ENCODE results near the gene CFD. TPM values are rescaled to one million over a fixed set of nuclear protein-coding genes. Genes with fewer than 3 reads are reported as not detected.
A peak's percentile ranks its signal among the peaks of the same experiment; 100 is the strongest.

Gene CFD
- total RNA-seq, 2 donors from 2014 or later, result 0.38 to 1.1 TPM

GRCh38 chr19:850221-850978 lies 9.1 kb upstream of the CFD start:
- WGBS, 2 experiments (ENCODE audit: insufficient coverage in 1 of 2, insufficient read length in 1 of 2), result 70 to 77% methylated on average over 5 to 28 of the region's 28 CpGs
- H3K27me3 ChIP-seq (ENCODE audit: control insufficient read depth, insufficient read depth, low read length, poor library complexity, severe bottlenecking), result no peaks in the 10 kb centered on the region
- Mint-ChIP-seq H3K4me3 (no peak overlapping the region), H3K27me3 (ENCODE audit: insufficient read depth) (peaks cover 12% of the 10 kb centered on the region), H3K4me1 (no peaks in the 10 kb centered on the region), H3K36me3 (ENCODE audit: low read depth) (no peaks in the 10 kb centered on the region), H3K9me3 (no peaks in the 10 kb centered on the region), H3K27ac (no peak overlapping the region)
- H3K36me3 ChIP-seq (ENCODE audit: control insufficient read depth, insufficient read depth, low read length), result no peaks in the 10 kb centered on the region
- no peaks in the 10 kb centered on the region for H3K9me3 ChIP-seq (ENCODE audit: control insufficient read depth, low read length)
- H3K4me1 ChIP-seq (ENCODE audit: control insufficient read depth, insufficient read depth, low read length), result no peaks in the 10 kb centered on the region
- no peak overlapping the region for H3K4me3 ChIP-seq (ENCODE audit: low read length)
- TF ChIP-seq CTCF (conservative IDR thresholded peaks at IDR 0.05), result no peak
- no peak overlapping the region for H3K9ac ChIP-seq (ENCODE audit: extremely low read depth, low read length, poor library complexity, severe bottlenecking)
- H3K27ac ChIP-seq (ENCODE audit: low read depth, low read length), result peak overlapping the region; percentile 22
- DNase-seq, result peak; percentile 73

GRCh38 chr19:850979-851335 lies 8.5 kb upstream of the CFD start:
- Histone ChIP-seq H3K36me3 (ENCODE audit: control insufficient read depth, insufficient read depth, low read length) (no peaks in the 10 kb centered on the region), H3K4me1 (ENCODE audit: control insufficient read depth, insufficient read depth, low read length) (no peaks in the 10 kb centered on the region), H3K4me3 (ENCODE audit: low read length) (no peak overlapping the region), H3K9me3 (ENCODE audit: control insufficient read depth, low read length) (no peaks in the 10 kb centered on the region), H3K9ac (ENCODE audit: extremely low read depth, low read length, poor library complexity, severe bottlenecking) (no peak overlapping the region), H3K27ac (ENCODE audit: low read depth, low read length) (peak overlapping the region; percentile 22), H3K27me3 (ENCODE audit: control insufficient read depth, insufficient read depth, low read length, poor library complexity, severe bottlenecking) (no peaks in the 10 kb centered on the region)
- Mint-ChIP-seq H3K27me3 (ENCODE audit: insufficient read depth) (peaks cover 7% of the 10 kb centered on the region), H3K27ac (no peak overlapping the region), H3K4me1 (no peaks in the 10 kb centered on the region), H3K36me3 (ENCODE audit: low read depth) (no peaks in the 10 kb centered on the region), H3K4me3 (no peak overlapping the region), H3K9me3 (no peaks in the 10 kb centered on the region)
- TF ChIP-seq CTCF (conservative IDR thresholded peaks at IDR 0.05), result no peak
- 76 to 86% methylated on average over 13 of the region's 13 CpGs for WGBS, 2 experiments (ENCODE audit: insufficient coverage in 1 of 2, insufficient read length in 1 of 2)
- DNase-seq, result no peak

- no peak for TF ChIP-seq CTCF (conservative IDR thresholded peaks at IDR 0.05)
- no peak for DNase-seq
- Histone ChIP-seq H3K27ac (ENCODE audit: low read depth, low read length) (no peak within 1 kb of the TSS), H3K36me3 (ENCODE audit: control insufficient read depth, insufficient read depth, low read length) (no peaks in the 10 kb centered on the region), H3K9ac (ENCODE audit: extremely low read depth, low read length, poor library complexity, severe bottlenecking) (no peak within 1 kb of the TSS), H3K4me1 (ENCODE audit: control insufficient read depth, insufficient read depth, low read length) (no peaks in the 10 kb centered on the region), H3K9me3 (ENCODE audit: control insufficient read depth, low read length) (no peaks in the 10 kb centered on the region), H3K27me3 (ENCODE audit: control insufficient read depth, insufficient read depth, low read length, poor library complexity, severe bottlenecking) (no peaks in the 10 kb centered on the region), H3K4me3 (ENCODE audit: low read length) (no peak within 1 kb of the TSS)
- H3K4me3 Mint-ChIP-seq, result no peak within 1 kb of the TSS
- 89 to 90% methylated on average over 21 to 54 of the region's 55 CpGs for WGBS, 2 experiments (ENCODE audit: insufficient coverage in 1 of 2, insufficient read length in 1 of 2)
- H3K9me3 Mint-ChIP-seq, result no peaks in the 10 kb centered on the region
- no peaks in the 10 kb centered on the region for H3K36me3 Mint-ChIP-seq (ENCODE audit: low read depth)
- H3K4me1 Mint-ChIP-seq, result no peaks in the 10 kb centered on the region
- H3K27ac Mint-ChIP-seq, result no peak within 1 kb of the TSS
- peaks cover 3% of the 10 kb centered on the region for H3K27me3 Mint-ChIP-seq (ENCODE audit: insufficient read depth)
These were observed 7.1 kb upstream of the CFD start, which contains the start of gene ELANE for GRCh38 chr19:852136-853013. Gene ELANE (plus strand): TSS chr19:852303. CDS start chr19:852329, 26 bp downstream.
